NCI-H226 (cell line): ENCODE results near the gene CENPA.
"Not testable (repeated sequence)": the region's sequence is repeated elsewhere in the genome, so short reads cannot be mapped to it uniquely, and the experiment has no call there.

Experiments used
- DNase-seq: peaks from one replicate; pipeline ENCODE4 v3.0.0-alpha.2; 2015

CENPA gene

GRCh38 chr2:26795135-26795534 is 9.3 kb downstream of the CENPA start:
- not testable (repeated sequence) for DNase-seq

- DNase-seq, result no peak
These were observed 15.5 kb downstream of the CENPA start for GRCh38 chr2:26801328-26801727.

GRCh38 chr2:26801796-26802195 is 15.9 kb downstream of the CENPA start:
- no peak for DNase-seq

- peak; percentile 94 for DNase-seq
These were observed 19.4 kb downstream of the CENPA start for GRCh38 chr2:26805241-26805676.

- DNase-seq, result peak; percentile 39
These were observed 22.1 kb downstream of the CENPA start for GRCh38 chr2:26807788-26808460.

GRCh38 chr2:26809211-26809610 is 23.4 kb downstream of the CENPA start:
- DNase-seq, result no peak

- DNase-seq, result no peak
These were observed 24.2 kb downstream of the CENPA start for GRCh38 chr2:26809876-26810577.

GRCh38 chr2:26811261-26811660 is 25.4 kb downstream of the CENPA start:
- DNase-seq, result no peak

GRCh38 chr2:26811791-26812694 is 26.2 kb downstream of the CENPA start:
- no peak for DNase-seq

GRCh38 chr2:26812731-26813130 is 26.9 kb downstream of the CENPA start:
- DNase-seq, result no peak

- DNase-seq, result not testable (repeated sequence)
These were observed 28.4 kb downstream of the CENPA start for GRCh38 chr2:26814072-26814765.

- peak; percentile 33 for DNase-seq
These were observed 31.0 kb downstream of the CENPA start for GRCh38 chr2:26816893-26817292.

- no peak for DNase-seq
These were observed 32.4 kb downstream of the CENPA start for GRCh38 chr2:26818255-26818654.

GRCh38 chr2:26818972-26819371 is 33.1 kb downstream of the CENPA start:
- no peak for DNase-seq

GRCh38 chr2:26820932-26821331 is 35.1 kb downstream of the CENPA start:
- DNase-seq, result no peak

- no peak for DNase-seq
These were observed 37.0 kb downstream of the CENPA start for GRCh38 chr2:26822877-26823276.

- no peak for DNase-seq
These were observed 52.5 kb downstream of the CENPA start for GRCh38 chr2:26838121-26838906.

GRCh38 chr2:26840937-26841610 is 55.2 kb downstream of the CENPA start:
- no peak for DNase-seq

- no peak for DNase-seq
These were observed 57.2 kb downstream of the CENPA start for GRCh38 chr2:26843041-26843440.
